Left ventricle myocardium inferior (tissue), 1 donor: ENCODE data around the gene PLCG2. TPM values are rescaled to one million over a fixed set of nuclear protein-coding genes. Genes with fewer than 3 reads are reported as not detected.

ENCODE experiments used
- DNase-seq: peaks from one replicate; pipeline ENCODE4 v3.0.0-alpha.2; 2020
- H3K27ac ChIP-seq: fragments of 200-600 bp; replicated peaks from 2 replicates; pipeline ENCODE4 v1.8.0; 2021
- H3K27me3 ChIP-seq: fragments of 200-600 bp; 2 replicates; pipeline ENCODE4 v1.8.0; 2021; ENCODE audit warnings: low read depth
- H3K36me3 ChIP-seq: fragments of 200-600 bp; 2 replicates; pipeline ENCODE4 v1.8.0; 2021
- H3K4me1 ChIP-seq: fragments of 200-600 bp; 2 replicates; pipeline ENCODE4 v1.8.0; 2021
- H3K4me3 ChIP-seq: fragments of 200-600 bp; 2 replicates; pipeline ENCODE4 v1.8.0; 2021; ENCODE audit warnings: mild to moderate bottlenecking, moderate library complexity
- H3K9me3 ChIP-seq: fragments of 200-600 bp; replicated peaks from 2 replicates; pipeline ENCODE4 v1.8.0; 2021
- intact Hi-C: fragments of 100-400 bp; cut with micrococcal nuclease; formaldehyde crosslinking; loops from one replicate; pipeline ENCODE4 v1.11.0; 2022
- total RNA-seq: library from RNA; stranded (reverse); fragmentation: NEBNext Ultra II Directional; extraction: Animal tissue kit (Norgen Biotek cat#: 25700); gene quantifications from one replicate; pipeline ENCODE4 v1.2.1, GENCODE V29; 2021
- TF ChIP-seq, protein P1 (sequence below): fragments of 200-600 bp; IDR thresholded peaks from 2 replicates; pipeline ENCODE4 v1.8.0; 2021; ENCODE audit warnings: antibody characterized with exemption, mild to moderate bottlenecking, borderline replicate concordance
- donor health status: DM: no; HTN: yes; CAD: no; lungs with severe emphysema.

The PLCG2 gene
- total RNA-seq, 1 donor from 2014 or later = 5.6 TPM

DNA sequence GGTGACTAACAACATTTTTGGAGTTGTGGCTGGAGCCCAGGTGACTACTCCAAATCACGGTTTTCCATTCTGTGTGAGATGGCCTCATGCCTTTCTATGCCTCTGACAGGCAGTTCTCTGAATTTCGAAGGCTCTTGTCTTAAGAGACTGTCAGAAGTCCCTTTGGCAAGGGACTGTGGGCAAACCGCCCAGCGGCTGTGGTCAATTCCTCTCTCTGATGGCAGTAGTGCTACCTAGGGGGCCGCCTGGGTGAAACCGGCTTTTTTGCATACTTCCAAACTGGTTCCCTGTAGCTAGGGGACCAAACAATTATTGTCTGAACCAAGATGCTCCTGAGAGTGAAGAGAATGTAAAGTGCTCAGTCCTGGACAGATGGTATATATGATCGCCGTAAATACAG, 145.9 kb downstream of the PLCG2 start:
- Histone ChIP-seq H3K36me3 (no peaks in the 10 kb centered on the region), H3K9me3 (no peaks in the 10 kb centered on the region), H3K4me3 (no peak overlapping the region), H3K4me1 (no peaks in the 10 kb centered on the region), H3K27ac (no peak overlapping the region), H3K27me3 (no peaks in the 10 kb centered on the region)
- no peak for DNase-seq
- TF ChIP-seq, protein P1, sequence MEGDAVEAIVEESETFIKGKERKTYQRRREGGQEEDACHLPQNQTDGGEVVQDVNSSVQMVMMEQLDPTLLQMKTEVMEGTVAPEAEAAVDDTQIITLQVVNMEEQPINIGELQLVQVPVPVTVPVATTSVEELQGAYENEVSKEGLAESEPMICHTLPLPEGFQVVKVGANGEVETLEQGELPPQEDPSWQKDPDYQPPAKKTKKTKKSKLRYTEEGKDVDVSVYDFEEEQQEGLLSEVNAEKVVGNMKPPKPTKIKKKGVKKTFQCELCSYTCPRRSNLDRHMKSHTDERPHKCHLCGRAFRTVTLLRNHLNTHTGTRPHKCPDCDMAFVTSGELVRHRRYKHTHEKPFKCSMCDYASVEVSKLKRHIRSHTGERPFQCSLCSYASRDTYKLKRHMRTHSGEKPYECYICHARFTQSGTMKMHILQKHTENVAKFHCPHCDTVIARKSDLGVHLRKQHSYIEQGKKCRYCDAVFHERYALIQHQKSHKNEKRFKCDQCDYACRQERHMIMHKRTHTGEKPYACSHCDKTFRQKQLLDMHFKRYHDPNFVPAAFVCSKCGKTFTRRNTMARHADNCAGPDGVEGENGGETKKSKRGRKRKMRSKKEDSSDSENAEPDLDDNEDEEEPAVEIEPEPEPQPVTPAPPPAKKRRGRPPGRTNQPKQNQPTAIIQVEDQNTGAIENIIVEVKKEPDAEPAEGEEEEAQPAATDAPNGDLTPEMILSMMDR = no peak
- intact Hi-C loops = no loop called here

DNA sequence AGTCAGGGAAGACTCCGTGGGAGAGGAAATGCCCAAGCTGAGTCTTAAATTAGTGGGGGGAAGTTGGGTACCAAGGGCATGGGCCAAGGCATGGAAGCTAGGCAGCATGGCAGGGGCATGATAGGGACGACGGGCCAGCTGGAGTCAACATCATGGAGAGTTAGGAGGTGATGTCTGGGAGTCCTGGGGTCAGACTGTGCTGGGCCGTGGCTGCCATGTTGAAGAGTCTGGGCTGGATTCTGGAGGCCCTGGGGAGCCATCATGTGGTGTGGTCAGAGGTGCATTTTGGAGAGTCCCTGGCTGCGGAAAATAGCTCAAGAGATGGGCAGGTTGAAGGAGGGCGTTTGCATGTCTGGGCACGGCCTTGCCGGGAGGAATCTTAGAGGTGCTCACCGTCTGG, 146.9 kb downstream of the PLCG2 start:
- Histone ChIP-seq H3K27me3 (no peaks in the 10 kb centered on the region), H3K4me1 (no peaks in the 10 kb centered on the region), H3K27ac (no peak overlapping the region), H3K4me3 (no peak overlapping the region), H3K36me3 (no peaks in the 10 kb centered on the region), H3K9me3 (no peaks in the 10 kb centered on the region)
- intact Hi-C loops = no loop called here
- DNase-seq = no peak
- TF ChIP-seq, protein P1 = no peak

DNA sequence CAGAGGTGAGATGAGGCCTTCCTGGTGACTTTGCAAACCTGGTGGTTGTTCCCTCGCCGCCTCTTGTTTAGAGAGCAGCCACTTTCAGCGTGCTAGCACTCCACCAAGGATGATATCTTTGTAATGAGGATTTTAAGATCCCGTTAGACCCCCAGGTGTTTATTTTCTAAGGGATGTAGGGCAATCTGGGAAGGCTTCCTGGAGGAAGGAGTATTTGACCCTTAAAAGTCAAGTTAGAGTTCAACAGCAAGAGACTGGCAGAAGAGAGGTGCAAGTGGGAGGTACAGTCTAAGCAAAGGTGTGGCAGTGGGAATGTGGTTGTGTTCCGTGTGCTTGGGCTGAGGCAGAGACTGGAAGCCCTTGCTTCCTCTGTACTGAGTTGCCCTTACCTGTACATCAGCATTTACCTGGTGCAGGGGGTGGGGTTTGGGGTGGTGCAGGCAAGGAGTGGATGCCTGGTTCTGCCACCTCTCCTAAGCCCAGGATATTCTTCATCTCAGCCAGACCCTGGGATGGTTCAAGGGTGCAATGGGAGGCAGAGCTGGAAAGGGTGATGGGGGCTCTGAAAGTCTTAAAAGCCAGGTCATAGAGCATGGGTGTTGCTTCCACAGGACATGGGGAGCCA, 148.6 kb downstream of the PLCG2 start:
- H3K27ac ChIP-seq = no peak overlapping the region
- H3K4me1 ChIP-seq = no peaks in the 10 kb centered on the region
- H3K9me3 ChIP-seq = no peaks in the 10 kb centered on the region
- TF ChIP-seq, protein P1 = no peak
- no peak for DNase-seq
- H3K36me3 ChIP-seq = no peaks in the 10 kb centered on the region
- intact Hi-C loops = no loop called here
- no peak overlapping the region for H3K4me3 ChIP-seq
- H3K27me3 ChIP-seq = no peaks in the 10 kb centered on the region

DNA sequence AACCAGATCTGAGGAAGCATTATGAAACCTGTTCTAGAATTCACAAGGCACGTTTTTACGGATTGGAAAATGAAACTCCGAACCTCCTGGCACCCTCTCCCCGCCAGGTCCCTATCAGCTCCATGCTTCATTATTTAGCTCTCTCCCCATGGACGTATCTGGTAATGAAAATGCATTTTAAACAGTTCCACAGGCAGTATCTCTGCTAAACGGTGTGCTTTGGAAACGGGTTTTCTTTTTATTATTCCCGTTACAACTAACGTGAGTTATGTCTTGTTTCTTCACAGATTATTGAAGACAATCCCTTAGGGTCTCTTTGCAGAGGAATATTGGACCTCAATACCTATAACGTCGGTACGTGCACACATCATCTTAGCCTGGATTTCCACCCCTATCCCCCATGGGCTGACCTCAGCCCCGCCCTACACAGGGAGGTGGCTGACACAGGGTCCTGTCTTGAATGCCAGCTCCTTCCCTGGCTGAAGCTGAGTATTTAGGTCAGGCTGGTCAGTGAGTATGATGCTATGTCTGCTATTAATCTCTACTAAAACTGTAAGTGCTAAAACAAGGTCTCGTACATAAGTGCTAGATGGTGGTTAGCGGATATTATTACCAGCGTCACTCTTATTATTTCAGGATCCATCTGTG, 149.3 kb downstream of the PLCG2 start:
- H3K9me3 ChIP-seq = no peaks in the 10 kb centered on the region
- H3K4me1 ChIP-seq = no peaks in the 10 kb centered on the region
- intact Hi-C loops = no loop called here
- H3K36me3 ChIP-seq = no peaks in the 10 kb centered on the region
- no peak overlapping the region for H3K4me3 ChIP-seq
- DNase-seq = no peak
- TF ChIP-seq, protein P1 = no peak
- H3K27ac ChIP-seq = no peak overlapping the region
- no peaks in the 10 kb centered on the region for H3K27me3 ChIP-seq

DNA sequence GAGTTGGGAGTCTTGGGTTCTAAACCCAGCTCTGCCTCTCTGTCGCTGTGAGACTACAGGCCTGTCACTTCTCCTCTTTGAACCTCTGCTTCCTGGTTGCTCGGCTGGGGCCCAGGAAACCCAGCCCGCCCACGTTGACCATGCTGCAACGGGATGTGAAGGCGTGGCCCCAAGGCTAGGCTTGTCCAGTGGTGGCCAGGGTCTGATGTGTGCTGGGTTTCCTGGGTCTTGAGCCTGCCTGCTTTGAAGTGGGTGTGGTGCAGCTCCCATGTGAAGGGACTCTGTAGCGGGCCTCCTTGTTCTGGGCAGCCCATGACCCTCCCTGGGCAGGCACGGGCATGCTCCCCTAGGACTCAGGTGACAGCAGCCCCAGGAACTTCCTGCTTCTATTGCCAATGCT, 149.9 kb downstream of the PLCG2 start:
- intact Hi-C loops = no loop called here
- no peaks in the 10 kb centered on the region for H3K36me3 ChIP-seq
- H3K27ac ChIP-seq = no peak overlapping the region
- no peaks in the 10 kb centered on the region for H3K4me1 ChIP-seq
- no peaks in the 10 kb centered on the region for H3K9me3 ChIP-seq
- no peaks in the 10 kb centered on the region for H3K27me3 ChIP-seq
- TF ChIP-seq, protein P1 = no peak
- H3K4me3 ChIP-seq = no peak overlapping the region
- DNase-seq = no peak
